Placental epithelial cell (primary cell): ENCODE measurements around the gene DBET. TPM values are rescaled to one million over a fixed set of nuclear protein-coding genes. Genes with fewer than 3 reads are reported as not detected.
A peak's percentile ranks its signal among the peaks of the same experiment; 100 is the strongest.

Source experiments
- small RNA-seq: library from RNA; depleted of rRNA; stranded (forward); fragments of <200 nt; gene quantifications from one replicate; pipeline ENCODE3, GENCODE V24; 2012
- total RNA-seq: library from RNA; depleted of rRNA; stranded (reverse); fragments of >200 nt; gene quantifications from 2 replicates; pipeline ENCODE4 v1.2.3, GENCODE V29; 2012

DBET gene
- total RNA-seq: not detected in 2 replicates

GRCh38 chr4:190064342-190064741 lies at the start of gene DBET:
Gene DBET (plus strand): TSS chr4:190064502.

DNA sequence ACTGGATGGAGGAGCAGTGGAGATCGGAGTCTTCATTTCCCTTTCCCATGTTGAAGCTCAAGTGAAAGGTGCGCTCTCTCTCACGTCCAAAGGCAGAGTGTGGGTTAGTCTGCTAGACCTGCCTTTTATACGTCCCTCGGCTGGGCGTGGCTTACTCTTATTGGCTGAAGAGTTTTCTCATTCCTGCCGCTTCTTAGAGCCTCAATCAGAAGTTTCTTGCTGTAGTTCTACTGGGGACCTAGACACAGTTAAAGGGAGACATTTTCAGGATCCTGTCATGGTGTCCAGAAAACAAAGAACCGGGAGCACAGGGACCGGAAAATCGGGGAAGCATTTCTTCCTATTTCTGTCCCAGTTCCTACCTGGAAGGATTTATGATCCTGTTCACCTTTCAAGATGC lies 37.1 kb upstream of the DBET start, which contains the start of gene FRG2:
Gene FRG2 (minus strand): TSS at position 101 of the 400 bp plus-strand sequence. CDS start 52 bp downstream, at position 49.

Small RNA genes lying within 50 kb of the gene (small RNA-seq; reads per million reads assigned to genes)
- gene RNA5SP174 (not detected), gene RNA5SP175 (0.46 reads per million, percentile 24 among the genes with 10 or more reads in this experiment)

Other genes with a start within 250 kb of the DBET start
- 25.3 and 27.5 TPM in 2 replicates for gene FRG1, start 123.6 kb upstream of the DBET start, total RNA-seq
- gene FRG2, start 37.2 kb upstream of the DBET start, total RNA-seq: not detected in 2 replicates
- gene DUX4, start 109.3 kb downstream of the DBET start, total RNA-seq: not detected in 2 replicates